Measurements from ENCODE around the gene SCFD2.
"Not testable (repeated sequence)": the region's sequence is repeated elsewhere in the genome, so short reads cannot be mapped to it uniquely, and the experiment has no call there.

Gene SCFD2

DNA sequence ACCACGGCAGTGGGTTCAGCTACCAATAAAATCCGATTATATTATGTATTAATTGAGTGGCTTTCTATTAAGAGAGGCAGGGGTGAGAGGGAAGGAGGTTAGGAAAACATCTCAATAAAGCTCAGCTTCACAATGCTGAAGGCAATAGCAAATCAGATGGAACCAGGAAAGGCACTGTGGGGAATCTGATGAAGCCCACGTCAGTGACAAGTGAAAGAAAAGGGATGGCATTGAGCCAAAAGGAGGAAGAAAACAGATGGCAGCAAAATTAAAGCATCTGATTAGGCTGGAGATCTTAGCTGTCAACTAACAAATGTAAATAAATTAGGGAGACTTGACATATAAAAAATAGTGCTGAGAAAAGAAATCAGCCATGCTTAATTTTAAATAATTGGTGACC, 322.8 kb downstream of the SCFD2 start:
- no peak for DNase-seq

DNA sequence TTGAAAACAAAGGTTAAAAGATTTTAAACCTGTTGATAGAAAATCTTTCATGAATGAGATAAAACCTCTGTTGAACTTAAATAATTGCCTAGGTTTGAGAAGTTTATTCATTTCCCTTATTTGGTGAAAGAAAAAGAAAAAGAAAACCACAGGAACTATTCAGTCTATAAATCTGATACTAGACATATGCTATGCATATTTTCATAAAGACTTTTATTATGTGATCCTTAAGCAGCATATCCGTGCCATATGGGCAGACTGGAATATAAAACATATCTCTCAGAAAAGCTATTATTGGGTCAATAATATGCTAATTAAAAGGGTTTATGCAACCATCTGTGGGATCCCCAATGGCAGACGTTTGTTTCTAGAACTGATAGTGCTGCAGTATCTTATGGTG, 325.0 kb downstream of the SCFD2 start:
- no peak for DNase-seq

GRCh38 chr4:53040459-53040815, 325.4 kb downstream of the SCFD2 start:
- no peak for DNase-seq

DNA sequence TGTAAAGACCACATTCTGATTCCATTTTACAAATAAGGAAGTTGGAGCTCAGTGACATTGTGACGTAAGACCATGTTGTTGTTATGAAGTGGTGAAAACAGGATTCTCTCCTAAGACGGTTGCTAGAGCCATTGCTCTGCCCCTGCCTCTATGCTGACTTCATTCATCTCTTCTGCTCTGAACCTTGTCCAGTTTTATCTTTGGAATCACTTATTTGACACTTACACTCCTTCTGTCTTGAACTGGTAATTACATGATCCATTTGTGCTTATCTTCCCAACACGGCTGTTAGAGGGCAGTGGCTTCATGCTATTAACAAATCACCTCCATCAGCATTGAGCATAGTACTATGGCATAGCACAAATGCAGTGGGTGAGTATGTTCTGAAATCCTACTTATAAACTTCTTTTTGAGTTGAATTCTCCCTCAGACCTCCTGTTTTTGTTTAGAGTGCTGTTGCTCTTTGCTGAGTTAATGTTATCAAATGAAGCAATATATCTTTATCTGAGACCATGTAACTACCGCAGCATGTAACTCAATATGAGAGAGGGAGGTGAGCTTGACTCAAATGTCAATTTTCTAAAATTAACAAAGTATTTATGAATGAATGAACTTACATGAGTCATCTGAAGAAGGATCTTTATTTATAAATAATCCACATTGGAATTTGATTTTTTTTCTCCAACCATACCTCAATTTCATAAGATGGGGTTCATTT, 326.0 kb downstream of the SCFD2 start:
- no peak for DNase-seq

GRCh38 chr4:53037892-53038291, 328.0 kb downstream of the SCFD2 start:
- no peak for DNase-seq

DNA sequence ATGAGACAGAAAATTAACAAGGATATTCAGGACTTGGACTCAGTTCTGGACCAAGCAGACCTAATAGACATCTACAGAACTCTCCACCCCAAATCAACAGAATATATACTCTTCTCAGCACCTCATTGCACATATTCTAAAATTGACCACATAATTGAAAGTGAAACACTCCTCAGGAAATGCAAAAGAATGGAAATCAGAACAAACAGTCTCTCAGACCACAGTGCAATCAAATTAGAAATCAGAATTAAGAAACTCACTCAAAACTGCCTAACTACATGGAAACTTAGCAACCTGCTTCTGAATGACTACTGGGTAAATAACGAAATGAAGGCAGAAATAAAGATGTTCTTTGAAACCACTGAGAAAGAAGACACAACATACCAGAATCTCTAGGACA, 333.0 kb downstream of the SCFD2 start:
- not testable (repeated sequence) for DNase-seq

GRCh38 chr4:53026233-53026632, 339.6 kb downstream of the SCFD2 start:
- no peak for DNase-seq

DNA sequence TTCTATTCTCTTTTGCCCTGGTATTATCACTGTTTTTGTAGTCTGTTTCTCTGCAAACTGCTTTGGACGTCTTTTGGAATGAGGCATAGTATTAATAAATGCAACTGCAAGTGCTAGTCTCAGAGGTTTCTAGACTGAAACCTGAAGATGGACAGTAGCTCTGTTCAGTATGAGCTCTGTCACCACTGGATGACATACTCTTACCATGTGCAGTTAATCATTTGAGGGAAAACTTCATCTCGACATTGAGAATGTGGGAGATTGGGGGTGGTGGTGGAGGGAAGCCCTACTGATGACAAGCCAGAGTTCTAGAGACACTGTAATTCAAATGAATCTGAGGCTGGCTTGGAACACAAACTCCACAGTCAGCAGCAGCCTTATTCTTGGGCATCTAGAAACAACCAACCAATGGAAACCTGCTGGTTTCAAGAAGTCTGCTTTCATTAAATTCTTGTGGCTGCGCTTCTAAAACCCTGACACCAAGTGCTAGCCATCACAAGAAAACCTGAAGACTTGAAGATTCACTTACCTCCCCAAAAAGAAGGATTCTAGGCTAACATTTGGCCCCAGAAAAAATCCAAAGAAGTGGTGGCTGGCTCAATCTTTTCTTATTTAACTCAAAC, 342.1 kb downstream of the SCFD2 start:
- no peak for DNase-seq

GRCh38 chr4:53022513-53023100, 343.3 kb downstream of the SCFD2 start:
- no peak for DNase-seq

DNA sequence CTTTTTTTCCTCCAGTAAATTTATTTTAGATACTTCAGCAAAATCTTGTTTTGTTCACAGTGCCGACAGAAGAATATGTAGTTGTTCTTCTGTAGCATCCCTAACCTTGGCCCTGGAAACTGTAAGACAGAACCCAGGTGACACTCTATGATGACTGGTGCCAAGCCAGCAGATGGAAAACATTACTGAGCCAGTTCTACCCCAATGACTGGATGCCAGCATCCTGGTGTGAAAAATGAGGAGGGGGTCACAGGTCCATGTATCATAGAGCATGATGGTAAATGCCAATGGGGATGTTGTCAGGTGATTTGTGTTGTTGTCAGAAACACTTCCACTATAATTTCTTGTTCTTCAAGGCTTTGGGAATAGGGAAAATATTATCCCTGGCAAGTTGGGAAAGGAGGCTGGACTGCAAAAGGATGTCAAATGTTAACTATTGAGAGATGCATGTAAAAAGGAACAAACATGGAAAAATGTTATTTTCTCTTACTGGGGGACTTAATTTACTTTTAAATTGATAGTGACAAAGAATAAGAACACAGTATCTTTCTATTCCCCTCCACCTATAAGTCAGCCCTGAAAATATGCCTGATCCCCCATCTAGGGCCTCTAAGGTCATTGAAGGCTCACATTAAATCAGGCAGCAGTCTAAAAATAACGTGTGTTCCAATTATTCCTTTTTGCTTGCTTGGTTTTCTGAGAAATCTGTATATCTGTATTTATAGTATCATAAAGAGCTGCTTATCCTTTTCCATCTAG, 343.9 kb downstream of the SCFD2 start:
- no peak for DNase-seq

DNA sequence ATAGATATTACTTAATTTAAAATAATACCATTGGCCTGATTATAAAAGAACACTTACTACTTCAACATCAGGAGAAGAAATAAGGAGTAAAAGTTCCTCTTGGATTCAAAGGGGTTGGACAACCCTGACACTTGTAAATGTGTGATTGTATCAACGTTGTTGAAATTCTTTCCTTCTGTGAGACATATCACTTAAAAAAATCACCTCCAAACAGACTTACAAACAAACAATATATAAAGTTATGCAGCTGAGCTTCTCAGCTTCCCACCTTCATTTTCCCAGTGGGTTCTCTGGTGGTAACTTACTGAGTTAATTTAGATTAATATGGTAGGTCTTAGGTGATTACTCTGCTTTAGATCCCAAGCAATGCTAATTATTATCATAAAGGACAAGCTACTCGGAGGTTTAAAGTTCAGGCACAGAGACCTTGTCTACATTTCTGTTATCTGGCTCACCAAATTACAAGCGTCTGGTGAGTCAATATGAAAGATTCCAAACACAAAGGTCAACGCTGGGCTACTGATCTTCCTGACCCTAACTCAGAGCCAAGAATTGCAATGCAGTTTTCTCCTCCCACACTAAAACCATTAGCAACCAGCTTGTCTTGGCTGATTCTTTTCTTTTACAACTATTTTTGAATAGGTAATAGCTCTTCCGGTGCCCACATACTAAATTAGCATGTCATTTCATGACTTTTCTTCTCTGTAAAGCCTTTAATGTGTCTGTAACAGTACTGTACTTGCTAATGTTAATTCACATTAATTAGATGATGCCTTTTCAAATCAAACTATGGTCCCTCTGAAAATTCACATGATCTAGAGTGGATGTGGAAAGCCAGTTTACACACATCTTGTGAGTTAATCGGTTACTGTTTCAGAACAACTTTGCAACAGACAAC, 346.1 kb downstream of the SCFD2 start:
- no peak for DNase-seq

DNA sequence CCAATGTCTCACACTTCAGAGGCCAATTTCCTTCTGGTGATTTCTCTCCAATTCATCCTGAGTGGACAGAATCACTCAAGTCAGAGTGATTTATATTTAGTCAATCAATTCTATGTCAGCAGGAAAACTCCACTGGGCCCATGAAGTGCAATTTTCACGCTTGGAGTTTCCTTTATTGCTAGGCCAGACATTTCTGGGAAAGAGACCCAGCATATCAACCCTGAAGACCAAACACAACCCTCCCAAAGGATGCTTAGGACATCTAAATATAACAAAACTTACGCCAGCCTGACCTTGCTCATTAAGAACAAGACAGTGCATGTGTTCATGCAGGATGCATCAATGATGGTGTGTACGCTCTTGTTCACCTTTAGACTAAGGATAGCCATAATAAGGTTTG, 347.4 kb downstream of the SCFD2 start:
- no peak for DNase-seq

DNA sequence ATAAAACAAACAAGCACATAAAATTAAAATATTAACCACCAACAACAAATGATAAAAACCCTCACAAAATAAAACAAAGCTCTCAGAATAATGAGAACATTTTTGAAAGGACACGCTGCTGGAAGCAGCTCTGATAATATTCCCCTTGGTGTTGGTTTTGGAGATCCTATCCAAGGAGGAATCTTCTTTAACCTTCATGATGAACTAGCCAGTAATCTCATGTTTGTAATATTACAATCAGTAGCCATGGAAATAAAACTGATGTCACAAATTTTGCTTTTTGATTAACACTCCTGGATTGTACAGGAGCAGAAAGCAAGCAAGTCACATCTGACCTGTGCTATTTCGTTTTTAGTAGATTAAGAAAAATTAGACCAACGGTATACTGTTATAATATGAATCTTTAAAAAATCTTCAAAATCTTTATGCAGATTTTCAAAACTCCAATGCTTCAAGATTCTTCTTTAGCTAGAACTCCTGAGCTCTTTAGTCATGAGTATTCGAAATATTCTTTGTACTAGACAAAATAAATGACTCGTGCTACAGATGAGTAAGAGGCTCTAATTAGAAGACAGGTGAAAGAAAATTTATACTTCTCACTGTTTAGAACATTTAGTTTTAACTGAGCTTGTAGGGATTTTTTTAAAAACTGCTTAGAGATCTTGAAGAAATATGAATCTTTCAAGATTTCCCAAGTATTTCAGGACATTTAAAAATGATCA, 349.6 kb downstream of the SCFD2 start:
- DNase-seq: no peak

GRCh38 chr4:53015681-53016080, 350.2 kb downstream of the SCFD2 start:
- DNase-seq: no peak

DNA sequence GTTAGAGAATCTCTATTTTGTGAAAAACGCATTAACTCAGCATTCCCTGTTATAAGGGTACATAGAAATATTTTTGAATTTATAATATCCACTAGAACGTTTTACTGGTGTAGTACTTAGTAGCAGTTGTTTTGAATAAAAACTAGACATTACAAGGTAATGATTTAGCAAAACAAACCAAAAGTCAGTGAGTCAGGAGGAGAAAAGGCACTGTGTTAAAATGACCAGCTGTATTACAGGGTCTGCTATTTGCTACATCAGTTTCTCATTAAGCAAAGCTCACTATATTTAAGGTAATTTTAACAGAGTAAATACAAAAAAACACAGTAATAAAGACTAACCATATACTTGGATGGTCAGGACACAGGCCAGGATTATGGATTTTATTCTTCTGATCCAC, 351.0 kb downstream of the SCFD2 start:
- DNase-seq: no peak

- no peak for DNase-seq
These were observed 351.7 kb downstream of the SCFD2 start for GRCh38 chr4:53013873-53014775.

- no peak for DNase-seq
These were observed 353.1 kb downstream of the SCFD2 start for GRCh38 chr4:53012738-53013137.

- DNase-seq: no peak
These were observed 354.5 kb downstream of the SCFD2 start for GRCh38 chr4:53011259-53011905.

DNA sequence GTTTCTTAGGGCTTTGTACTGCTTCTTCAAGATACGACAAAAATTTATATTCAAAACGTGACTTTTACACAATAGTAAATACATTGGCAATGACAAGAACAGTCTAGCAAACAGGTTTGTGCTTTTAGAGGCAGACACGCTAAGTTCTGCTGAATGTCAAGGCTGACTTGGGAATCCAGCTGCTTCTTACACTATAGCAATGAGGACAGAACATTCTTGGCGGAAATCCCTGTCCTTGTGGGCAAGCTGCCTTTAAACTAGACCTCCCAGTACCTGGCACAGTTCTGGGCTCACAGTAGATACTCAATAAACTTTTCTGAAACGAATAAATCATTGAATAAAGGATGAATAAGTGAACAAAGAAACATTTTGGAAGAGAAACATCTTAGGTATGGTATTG, 355.5 kb downstream of the SCFD2 start:
- no peak for DNase-seq

- no peak for DNase-seq
These were observed 356.0 kb downstream of the SCFD2 start for GRCh38 chr4:53009824-53010223.
